Measurements from ENCODE around the gene AMY2A.
"Not testable (repeated sequence)": the region's sequence is repeated elsewhere in the genome, so short reads cannot be mapped to it uniquely, and the experiment has no call there.

Gene AMY2A

DNA sequence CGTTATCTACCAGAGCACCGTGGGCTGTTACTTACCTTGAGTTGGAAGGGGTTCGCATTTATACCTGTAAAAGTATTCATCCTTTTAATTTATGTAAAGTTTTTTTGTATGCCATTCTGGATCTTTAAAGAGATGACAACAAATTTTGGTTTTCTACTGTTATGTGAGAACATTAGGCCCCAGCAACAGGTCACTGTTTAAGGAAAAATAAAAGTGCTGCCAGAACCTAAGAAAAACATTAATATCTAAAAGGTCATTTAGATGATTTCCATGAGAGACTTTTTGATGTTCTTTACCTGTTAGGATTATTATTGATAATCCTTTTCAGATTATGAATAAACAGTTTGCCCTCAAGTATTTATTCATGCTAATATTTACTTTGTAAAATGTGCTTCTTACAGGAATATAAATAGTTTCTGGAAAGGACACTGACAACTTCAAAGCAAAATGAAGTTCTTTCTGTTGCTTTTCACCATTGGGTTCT, at the start of gene AMY2A:
Gene AMY2A, plus strand, starts transcription at position 434 of the 484 bp plus-strand sequence. Its CDS starts 14 bp downstream, at position 448.
- not testable (repeated sequence) for DNase-seq (ENCODE audit: low read depth in 2 of 2)

DNA sequence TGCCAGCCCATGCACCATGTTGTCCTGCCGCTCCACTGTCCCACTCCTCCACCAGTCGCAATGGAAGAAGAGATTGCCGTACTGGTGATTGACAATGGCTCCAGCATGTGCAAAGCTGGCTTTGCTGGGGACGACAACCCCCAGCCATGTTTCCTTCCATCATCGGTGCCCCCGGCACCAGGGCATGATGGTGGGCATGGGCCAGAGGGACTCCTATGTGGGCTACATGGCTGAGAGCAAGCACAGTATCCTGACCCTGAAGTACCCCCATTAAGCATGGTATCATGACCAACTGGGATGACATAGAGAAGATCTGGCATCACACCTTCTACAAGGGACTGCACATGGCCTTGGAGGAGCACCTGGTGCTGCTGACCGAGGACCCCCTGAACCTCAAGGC, 47.7 kb upstream of the AMY2A start:
- no peak for DNase-seq (ENCODE audit: low read depth in 2 of 2)

DNA sequence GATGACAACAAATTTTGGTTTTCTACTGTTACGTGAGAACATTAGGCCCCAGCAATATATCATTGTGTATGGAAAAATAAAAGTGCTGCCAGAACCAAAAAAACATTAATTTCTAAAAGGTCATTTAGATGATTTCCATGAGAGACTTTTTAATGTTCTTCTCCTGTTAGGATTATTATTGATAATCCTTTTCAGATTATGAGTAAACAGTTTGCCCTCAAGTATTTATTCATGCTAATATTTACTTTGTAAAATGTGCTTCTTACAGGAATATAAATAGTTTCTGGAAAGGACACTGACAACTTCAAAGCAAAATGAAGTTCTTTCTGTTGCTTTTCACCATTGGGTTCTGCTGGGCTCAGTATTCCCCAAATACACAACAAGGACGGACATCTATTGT, 45.9 kb upstream of the AMY2A start, which contains the start of gene AMY2B:
Gene AMY2B, plus strand, starts transcription at position 301 of the 400 bp plus-strand sequence. Its CDS starts 14 bp downstream, at position 315.
- DNase-seq (ENCODE audit: low read depth in 2 of 2): not testable (repeated sequence)

DNA sequence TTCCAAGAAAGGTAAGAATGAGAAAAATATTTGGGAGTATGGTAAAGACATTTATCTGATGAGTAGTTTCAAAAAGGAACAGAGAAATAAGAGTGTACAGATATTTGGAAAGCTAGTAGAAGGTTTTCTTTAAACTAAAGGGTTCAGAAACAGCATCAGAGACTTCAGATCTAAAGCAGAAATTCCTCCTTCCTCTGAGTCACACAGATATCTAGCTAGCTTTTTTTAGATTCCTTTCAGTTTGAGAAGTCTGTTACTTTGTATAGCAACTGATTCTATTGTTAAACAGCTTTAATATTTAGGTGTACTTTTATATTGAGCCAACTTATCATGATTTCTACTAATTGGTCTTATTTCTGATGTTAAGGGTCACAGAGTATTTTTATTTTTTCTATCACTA, 41.2 kb upstream of the AMY2A start:
- DNase-seq (ENCODE audit: low read depth in 2 of 2): no peak

DNA sequence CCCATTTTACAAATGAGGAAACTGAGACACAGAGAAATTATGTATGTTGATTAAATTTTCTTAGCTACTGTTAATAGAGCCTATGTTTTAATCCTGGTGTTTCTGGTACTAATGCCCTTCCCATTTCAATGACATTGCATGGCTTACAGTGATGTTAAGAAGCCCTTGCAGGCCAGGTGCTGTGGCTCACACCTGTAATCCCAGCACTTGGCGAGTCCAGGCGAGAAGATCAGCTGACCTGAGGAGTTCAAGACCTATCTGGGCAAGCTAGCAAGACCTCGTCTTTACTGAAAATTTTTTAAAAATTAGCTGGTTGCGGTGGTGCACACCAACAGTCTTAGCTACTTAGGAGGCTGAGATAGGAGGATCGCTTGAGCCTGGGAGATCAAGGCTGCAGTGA, 40.4 kb upstream of the AMY2A start:
- DNase-seq (ENCODE audit: low read depth in 2 of 2): not testable (repeated sequence)

DNA sequence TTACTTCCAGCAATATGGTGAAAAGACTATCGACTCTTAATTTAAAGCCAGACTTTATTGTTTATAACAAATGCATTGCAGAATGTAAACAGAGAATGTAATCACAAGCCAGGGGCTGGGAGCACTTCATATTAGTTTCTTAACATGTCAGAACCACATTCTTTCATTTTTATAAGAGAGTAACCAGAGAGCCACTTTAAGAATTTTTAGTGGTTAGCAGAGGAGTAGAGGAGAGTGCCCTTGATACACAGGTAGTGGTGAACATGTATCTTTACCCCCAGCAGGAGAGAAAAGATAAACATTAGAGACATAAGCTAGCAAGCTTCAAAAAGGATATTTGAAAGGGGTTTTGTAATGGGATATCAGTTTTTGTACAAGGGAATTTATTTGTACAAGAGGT, 34.8 kb upstream of the AMY2A start:
- DNase-seq (ENCODE audit: low read depth in 2 of 2): no peak

DNA sequence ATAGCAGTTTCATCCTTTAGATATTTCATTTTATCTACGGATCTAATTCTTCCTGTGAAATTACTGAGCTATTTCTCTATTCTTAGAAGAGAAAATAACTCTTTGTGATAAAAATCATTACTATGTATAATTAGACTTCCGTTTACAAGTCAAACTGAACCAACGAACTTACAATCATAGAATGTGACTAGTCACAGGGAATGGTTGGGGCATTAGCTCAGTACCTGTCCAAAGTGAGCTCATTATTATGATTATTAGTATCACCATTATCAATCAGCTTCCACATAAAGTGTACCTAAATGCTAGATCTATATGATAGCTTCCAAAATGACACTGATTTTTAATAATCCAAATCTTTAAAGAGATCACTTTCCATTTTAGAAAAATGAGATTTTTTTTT, 33.3 kb upstream of the AMY2A start:
- no peak for DNase-seq (ENCODE audit: low read depth in 2 of 2)

DNA sequence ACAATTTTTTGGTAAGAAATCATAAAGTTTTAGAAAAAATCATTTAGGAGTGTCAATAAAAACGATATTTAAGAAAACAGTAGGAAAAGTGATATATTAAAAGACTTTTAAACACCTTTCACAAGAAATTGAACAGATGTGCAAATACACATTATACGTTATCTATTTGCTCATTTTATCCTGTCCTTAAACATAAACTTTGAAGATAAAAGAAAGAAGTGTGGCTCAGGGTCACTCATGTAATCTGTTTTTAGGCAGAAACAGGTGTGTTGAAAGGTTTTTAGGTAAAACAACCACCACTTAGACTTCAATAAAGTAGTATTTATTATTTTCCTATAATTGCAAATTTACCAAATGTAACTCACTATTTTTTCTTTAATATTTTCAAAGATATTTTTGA, 32.7 kb upstream of the AMY2A start:
- no peak for DNase-seq (ENCODE audit: low read depth in 2 of 2)

DNA sequence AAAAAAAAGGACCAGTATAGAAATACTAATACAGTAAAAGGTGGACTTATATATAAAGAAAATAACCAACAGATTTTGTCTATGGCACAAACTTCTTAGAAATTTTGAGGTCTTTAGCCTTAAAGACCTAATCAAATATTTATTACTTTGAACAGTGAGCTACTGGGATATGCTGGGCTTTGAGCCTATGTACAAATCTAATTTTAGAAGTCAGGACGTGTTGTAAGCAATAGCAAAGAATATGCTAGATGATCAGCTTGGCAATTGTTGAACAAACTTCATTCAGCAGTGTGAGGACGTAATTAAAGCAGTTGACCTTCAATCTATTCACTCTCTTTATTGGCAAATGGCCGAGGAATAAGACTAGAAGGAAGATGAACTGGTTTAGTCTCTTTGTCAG, 14.5 kb upstream of the AMY2A start:
- not testable (repeated sequence) for DNase-seq (ENCODE audit: low read depth in 2 of 2)

DNA sequence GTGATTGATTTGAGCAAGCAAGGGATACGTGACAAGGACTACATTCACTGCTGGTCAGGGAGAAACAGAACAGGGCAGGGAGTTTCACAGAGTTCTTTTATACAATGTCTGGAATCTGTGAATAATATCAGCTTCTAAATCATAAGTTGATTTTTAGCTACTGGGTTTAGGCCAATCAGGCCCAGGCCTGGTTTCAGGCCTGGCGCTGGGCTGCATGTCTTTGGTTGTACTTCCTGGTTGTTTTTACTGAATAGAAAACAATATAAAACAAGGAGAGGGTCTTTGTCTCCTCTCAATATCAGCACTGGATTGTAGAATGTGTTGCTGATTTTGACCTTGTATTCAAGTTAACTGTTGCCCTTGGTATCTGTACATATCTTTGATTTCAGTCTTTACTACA, 865 bp upstream of the AMY2A start:
- DNase-seq (ENCODE audit: low read depth in 2 of 2): no peak

DNA sequence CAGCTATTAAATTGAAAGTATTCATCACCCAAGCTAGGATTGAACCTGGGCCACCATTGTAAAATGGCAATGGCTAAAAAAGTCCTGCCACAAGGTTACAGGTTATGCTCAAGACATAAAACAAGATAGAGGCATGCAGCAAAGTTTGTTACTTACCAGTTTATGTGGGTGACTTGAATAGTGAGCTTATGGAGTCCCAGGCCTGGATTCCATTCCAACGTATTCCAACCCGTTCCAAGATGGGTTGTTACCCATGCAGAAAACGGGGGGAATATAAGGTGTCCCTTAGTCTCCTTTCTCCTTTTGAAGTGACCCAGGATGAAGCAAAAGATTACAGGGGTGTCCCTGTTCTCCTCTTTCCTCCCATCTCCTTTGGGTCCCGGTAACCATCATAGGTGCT, 10.2 kb downstream of the AMY2A start:
- not testable (repeated sequence) for DNase-seq (ENCODE audit: low read depth in 2 of 2)

DNA sequence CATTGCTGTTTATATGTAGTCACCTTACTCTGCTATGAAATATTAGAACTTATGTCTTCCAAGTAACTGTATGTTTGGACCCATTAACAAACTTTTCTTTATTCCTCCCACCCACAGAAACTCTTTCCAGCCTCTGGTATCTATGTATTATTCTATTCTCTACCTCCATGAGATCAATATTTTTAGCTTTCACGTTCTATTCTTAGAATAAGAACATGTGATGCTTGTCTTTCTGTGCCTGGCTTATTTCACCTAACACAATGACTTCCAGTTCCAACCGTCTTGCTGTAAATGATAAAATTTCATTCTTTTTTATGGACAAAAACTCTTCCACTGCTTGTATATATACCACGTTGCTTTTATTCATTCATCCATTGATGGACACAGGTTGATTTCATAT, 24.0 kb downstream of the AMY2A start:
- not testable (repeated sequence) for DNase-seq (ENCODE audit: low read depth in 2 of 2)

DNA sequence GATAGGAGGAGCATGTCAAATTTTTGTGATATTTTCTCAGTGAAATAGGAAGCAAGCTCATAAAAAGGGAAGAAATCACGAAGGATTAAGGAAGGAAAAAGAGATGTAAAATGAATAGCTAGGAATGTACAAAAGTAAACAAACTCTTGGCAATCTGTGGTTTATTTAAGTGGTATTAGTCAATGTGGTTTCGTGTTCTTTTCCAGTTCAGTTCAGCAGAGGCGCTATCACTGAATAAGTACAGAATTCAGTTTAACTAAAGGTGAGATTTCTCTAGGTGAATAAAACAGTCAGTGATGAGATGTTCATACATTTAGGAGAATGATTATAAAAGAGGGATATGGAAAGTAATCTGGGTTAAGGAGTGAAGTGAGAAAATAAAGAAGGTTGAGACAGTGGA, 26.7 kb downstream of the AMY2A start:
- not testable (repeated sequence) for DNase-seq (ENCODE audit: low read depth in 2 of 2)

DNA sequence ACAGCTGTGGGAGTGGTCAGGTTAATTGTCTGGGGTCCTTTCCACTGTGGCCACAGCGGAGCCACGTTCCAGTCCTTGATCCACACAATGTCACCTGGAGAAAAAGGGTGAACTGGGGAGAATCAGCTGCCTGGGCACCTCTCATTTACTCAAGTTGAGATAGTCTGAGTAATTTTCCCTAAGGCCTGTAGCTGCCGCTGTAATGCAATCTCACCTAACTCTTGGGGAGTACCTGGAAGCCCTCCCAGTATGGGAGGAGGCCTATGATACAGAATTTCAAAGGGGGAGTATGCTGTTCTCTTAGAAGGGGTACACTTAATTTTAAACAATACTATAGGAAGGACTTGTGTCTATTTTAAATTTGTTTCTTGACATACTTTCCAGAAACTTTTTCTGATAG, 33.1 kb downstream of the AMY2A start:
- DNase-seq (ENCODE audit: low read depth in 2 of 2): not testable (repeated sequence)

DNA sequence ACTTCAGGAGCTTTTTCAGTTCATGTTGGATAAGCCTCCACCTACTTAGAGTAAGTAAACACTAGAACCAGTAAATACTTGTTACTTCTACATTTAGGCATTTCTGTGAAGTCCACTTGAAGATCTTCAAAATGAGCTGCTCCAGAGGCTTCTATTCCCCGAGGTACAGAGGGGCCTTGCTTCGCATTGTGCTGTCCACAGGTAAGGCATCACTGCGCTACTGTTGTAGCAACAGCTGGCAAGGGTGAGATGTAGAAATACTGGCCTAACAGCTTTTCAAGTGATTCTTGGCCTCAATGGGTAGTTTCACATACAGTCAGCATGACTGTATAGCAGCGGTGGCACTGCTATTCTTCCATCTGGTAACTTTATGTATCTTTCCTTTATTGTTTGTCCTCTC, 33.7 kb downstream of the AMY2A start:
- not testable (repeated sequence) for DNase-seq (ENCODE audit: low read depth in 2 of 2)

DNA sequence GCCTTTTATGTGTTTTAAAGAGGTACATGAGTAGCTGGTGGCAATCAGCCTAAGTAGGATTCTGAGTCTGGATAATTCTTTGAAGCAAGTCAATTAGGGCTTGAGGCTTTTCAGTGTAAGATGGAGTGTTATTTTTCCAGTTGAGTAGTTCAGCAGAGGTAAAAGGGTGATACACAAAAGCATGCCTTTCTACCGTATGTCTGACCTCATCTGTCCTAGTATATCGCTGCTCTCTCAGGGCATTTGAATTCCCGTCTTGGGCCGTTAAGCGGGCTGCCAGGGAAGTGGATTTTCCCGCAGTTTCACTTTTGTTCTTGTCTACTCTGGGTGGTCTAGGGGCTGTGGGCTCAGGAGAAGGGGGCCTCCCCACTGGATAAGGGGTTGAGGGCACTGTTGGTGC, 36.9 kb downstream of the AMY2A start:
- not testable (repeated sequence) for DNase-seq (ENCODE audit: low read depth in 2 of 2)

DNA sequence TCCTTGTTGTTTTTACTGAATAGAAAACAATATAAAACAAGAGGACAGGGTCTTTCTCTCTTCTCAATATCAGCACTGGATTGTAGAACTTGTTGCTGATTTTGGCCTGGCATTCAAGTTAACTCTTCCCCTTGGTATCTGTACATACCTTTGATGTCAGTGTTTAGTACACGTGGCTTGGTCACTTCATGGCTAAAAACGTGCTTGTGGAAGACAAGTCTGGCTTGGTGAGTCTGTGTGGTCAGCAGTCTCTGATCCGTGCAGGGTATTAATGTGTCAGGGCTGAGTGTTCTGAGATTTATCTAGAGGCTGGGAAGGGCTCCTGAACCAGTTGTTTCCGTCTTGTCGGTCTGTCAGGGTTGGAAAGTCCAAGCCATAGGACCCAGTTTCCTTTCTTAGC, 38.2 kb downstream of the AMY2A start, which contains the start of gene AMY1A:
Gene AMY1A, plus strand, starts transcription at position 301 of the 400 bp plus-strand sequence. CDS start 571 bp downstream, outside the sequence.
- not testable (repeated sequence) for DNase-seq (ENCODE audit: low read depth in 2 of 2)
